Mammary microvascular endothelial cell (primary cell): ENCODE data around the gene OLIG2. TPM values are rescaled to one million over a fixed set of nuclear protein-coding genes. Genes with fewer than 3 reads are reported as not detected.

Experiments
- total RNA-seq: library from RNA; depleted of rRNA; stranded (reverse); fragments of >200 nt; gene quantifications from 2 replicates; pipeline ENCODE4 v1.2.3, GENCODE V29; 2015

The OLIG2 gene
- total RNA-seq, result not detected in 2 replicates

GRCh38 chr21:33025489-33026442 is at the start of gene OLIG2:
Gene OLIG2, plus strand, starts transcription at chr21:33025935. Its CDS starts 928 bp downstream, at chr21:33026863.

GRCh38 chr21:33069994-33070743 is 44.4 kb downstream of the OLIG2 start, which contains the start of gene OLIG1:
Gene OLIG1, plus strand, starts transcription at chr21:33070141. Its CDS starts 106 bp downstream, at chr21:33070247.

Other genes starting within 250 kb of the OLIG2 start
- gene OLIG1, start 44.2 kb downstream of the OLIG2 start, total RNA-seq, result not detected in 2 replicates
- gene IFNAR2, start 204.0 kb downstream of the OLIG2 start, total RNA-seq, result 14.1 and 14.3 TPM in 2 replicates
- 30.0 and 39.6 TPM in 2 replicates for gene IL10RB, start 240.4 kb downstream of the OLIG2 start, total RNA-seq